Testis (tissue), 3 donors: ENCODE data around the gene ZMIZ1. TPM values are rescaled to one million over a fixed set of nuclear protein-coding genes. Genes with fewer than 3 reads are reported as not detected.

Source experiments
- DNase-seq: peaks from one replicate; pipeline ENCODE4 v3.0.0-alpha.2; 2019
- H3K27ac ChIP-seq, 2 donors: fragments of 200-600 bp; sonication (generic); one replicate each; pipeline ENCODE4 v1.5.1; 2019
- H3K27me3 ChIP-seq: fragments of 200-600 bp; sonication (generic); one replicate; pipeline ENCODE4 v1.5.1; 2019
- H3K36me3 ChIP-seq: fragments of 200-600 bp; sonication (generic); one replicate; pipeline ENCODE4 v1.5.1; 2017; ENCODE audit warnings: low read depth; ENCODE audit errors: missing control alignments
- H3K4me1 ChIP-seq: fragments of 200-600 bp; sonication (generic); one replicate; pipeline ENCODE4 v1.5.1; 2019
- H3K4me3 ChIP-seq, 2 donors: fragments of 200-600 bp; sonication (generic); one replicate each; pipeline ENCODE4 v1.5.1; 2017 to 2019
- H3K9me3 ChIP-seq: fragments of 200-600 bp; sonication (generic); one replicate; pipeline ENCODE4 v1.5.1; 2017
- POLR2A ChIP-seq: fragments of 450-650 bp; IDR thresholded peaks from one replicate; pipeline ENCODE4 v1.6.1; 2017; ENCODE audit warnings: antibody characterized with exemption, mild to moderate bottlenecking, moderate library complexity
- WGBS, 2 donors: methylation state at CpG; one replicate each; pipeline ENCODE4 v1.1.5; 2018; 5-methylcytosine and 5-hydroxymethylcytosine counted together
- intact Hi-C: fragments of 100-400 bp; cut with DNase I; formaldehyde crosslinking; loops from one replicate; pipeline ENCODE4 v1.15.1; 2023; ENCODE audit warnings: low total_unique reads
- polyA plus RNA-seq: library from polyadenylated mRNA; stranded (reverse); fragments of 350-450 nt; fragmentation: Illumina TruSeq; extraction: RNeasy Lipid Tissue Mini Kit (QIAGEN cat#74804); gene quantifications from one replicate; pipeline ENCODE4 v1.2.3, GENCODE V29; 2014; ENCODE audit warnings: low read depth, low replicate concordance; ENCODE audit not compliant: insufficient read depth
- total RNA-seq, 2 donors: library from RNA; depleted of rRNA; stranded (reverse); fragments of >200 nt; gene quantifications; one replicate each; pipeline ENCODE4 v1.2.3, GENCODE V29; 2016
- TF ChIP-seq, protein P1 (sequence below), 3 experiments: fragments of 450-650 bp in 2 of 3; fragments of 200-600 bp in 1 of 3; sonication (generic) in 1 of 3; IDR thresholded peaks; one replicate each; pipeline ENCODE4 v1.5.1; 2016 to 2019; ENCODE audit warnings: antibody characterized with exemption in 3 of 3, mild to moderate bottlenecking in 2 of 3, moderate library complexity in 1 of 3

Gene ZMIZ1
- total and polyA plus RNA-seq, 3 donors from 2014 or later = 15.2 to 22.0 (median 18.8) TPM

DNA sequence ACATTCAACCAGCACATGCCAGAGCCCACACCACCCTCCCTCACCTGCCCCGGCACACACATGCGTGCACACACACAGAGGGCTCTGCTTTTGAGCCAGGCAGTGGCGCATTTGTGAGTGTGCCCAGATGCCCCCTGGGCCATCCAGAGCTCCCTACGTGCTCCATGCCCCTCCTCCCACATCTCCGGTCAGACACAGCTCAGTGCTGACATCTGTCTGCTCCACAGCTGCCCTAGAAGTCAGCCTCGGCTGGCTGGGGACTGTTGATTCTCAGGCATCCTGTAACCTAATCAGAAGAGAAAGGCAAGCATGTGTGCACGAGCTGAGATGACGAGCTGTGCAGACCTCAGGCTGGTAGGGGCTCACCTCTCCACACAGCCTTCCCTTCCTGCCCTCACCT is 135.1 kb downstream of the ZMIZ1 start:
- H3K4me3 ChIP-seq = no peak overlapping the region
- no peaks in the 10 kb centered on the region for H3K9me3 ChIP-seq
- TF ChIP-seq, protein P1, sequence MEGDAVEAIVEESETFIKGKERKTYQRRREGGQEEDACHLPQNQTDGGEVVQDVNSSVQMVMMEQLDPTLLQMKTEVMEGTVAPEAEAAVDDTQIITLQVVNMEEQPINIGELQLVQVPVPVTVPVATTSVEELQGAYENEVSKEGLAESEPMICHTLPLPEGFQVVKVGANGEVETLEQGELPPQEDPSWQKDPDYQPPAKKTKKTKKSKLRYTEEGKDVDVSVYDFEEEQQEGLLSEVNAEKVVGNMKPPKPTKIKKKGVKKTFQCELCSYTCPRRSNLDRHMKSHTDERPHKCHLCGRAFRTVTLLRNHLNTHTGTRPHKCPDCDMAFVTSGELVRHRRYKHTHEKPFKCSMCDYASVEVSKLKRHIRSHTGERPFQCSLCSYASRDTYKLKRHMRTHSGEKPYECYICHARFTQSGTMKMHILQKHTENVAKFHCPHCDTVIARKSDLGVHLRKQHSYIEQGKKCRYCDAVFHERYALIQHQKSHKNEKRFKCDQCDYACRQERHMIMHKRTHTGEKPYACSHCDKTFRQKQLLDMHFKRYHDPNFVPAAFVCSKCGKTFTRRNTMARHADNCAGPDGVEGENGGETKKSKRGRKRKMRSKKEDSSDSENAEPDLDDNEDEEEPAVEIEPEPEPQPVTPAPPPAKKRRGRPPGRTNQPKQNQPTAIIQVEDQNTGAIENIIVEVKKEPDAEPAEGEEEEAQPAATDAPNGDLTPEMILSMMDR (IDR thresholded peaks at IDR 0.05) = no peak
- no peak for TF ChIP-seq POLR2A
- no peak for DNase-seq
- intact Hi-C loops = no loop called here
- no peaks in the 10 kb centered on the region for H3K36me3 ChIP-seq
- H3K4me1 ChIP-seq = peaks cover 15% of the 10 kb centered on the region
- 71 to 77% methylated on average over 8 of the region's 8 CpGs for WGBS, 2 donors
- H3K27ac ChIP-seq = no peak overlapping the region
- no peaks in the 10 kb centered on the region for H3K27me3 ChIP-seq

DNA sequence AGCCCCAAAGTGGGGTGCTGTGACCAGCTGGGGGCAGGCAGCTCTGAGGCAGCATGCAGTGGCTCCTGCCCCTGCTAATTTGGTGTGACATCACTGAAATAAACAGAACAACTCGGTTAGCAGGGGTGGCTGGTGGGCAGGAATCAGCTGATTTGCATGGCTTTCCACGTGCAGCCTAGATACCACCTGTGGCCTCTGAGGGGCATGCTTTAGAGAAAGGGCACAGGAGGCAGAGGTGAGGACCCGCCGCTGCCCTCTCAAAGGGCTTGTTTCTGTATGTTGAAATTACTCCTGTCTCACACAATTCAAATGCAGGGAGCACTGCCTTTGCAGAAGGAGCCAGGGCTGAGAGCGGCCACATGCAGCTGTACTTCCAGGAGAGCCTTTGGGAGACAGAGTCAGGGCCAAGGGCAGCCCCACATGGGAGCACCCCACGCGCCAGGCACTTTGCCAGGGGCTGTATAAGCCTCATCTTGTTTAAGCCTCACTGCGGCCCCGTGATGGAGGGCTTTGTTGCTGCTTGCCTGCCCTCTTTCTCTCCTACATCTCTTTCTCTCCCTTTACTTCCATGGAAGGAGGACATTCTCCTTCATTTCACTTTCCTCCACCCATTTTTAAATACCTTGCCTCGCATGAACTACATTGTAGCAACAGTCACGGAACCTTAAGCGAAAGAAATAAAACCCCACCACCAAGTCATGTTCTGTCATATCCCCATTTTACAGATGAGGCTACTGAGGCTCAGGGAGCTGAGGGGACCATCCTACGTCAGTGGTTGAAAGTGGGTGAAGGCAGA is 137.7 kb downstream of the ZMIZ1 start:
- H3K27ac ChIP-seq = no peak overlapping the region

DNA sequence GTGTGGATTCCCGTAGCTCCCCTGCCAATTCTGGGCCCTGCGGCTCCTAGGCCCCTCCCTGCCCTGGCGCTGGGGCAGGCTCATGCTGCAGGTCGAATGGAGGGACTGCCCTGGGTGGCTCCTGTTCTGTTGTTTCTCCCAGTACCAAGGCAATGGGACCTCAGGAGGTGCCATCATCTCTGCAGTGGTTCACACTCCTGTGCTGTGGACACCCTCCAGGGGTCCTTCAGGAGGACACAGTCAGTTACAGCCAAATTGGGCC is 138.3 kb downstream of the ZMIZ1 start:
- H3K36me3 ChIP-seq = no peaks in the 10 kb centered on the region
- no peak overlapping the region for H3K4me3 ChIP-seq
- H3K27ac ChIP-seq = no peak overlapping the region
- 77 to 100% methylated on average over 2 to 4 of the region's 4 CpGs for WGBS, 2 donors
- no peaks in the 10 kb centered on the region for H3K27me3 ChIP-seq
- H3K4me1 ChIP-seq = peaks cover 15% of the 10 kb centered on the region
- DNase-seq = no peak
- no peaks in the 10 kb centered on the region for H3K9me3 ChIP-seq
- TF ChIP-seq, protein P1 (IDR thresholded peaks at IDR 0.05) = no peak
- TF ChIP-seq POLR2A = no peak
- intact Hi-C loops = no loop called here

More for the DNA sequence above, 137.7 kb downstream of the ZMIZ1 start:
- Histone ChIP-seq H3K36me3 (no peaks in the 10 kb centered on the region), H3K27me3 (no peaks in the 10 kb centered on the region), H3K4me3 (no peak overlapping the region), H3K4me1 (peaks cover 15% of the 10 kb centered on the region), H3K9me3 (no peaks in the 10 kb centered on the region)
- intact Hi-C loops = no loop called here
- TF ChIP-seq POLR2A = no peak
- TF ChIP-seq, protein P1 (IDR thresholded peaks at IDR 0.05) = no peak
- peak; percentile 74 for DNase-seq
- 54 to 62% methylated on average over 9 to 13 of the region's 13 CpGs for WGBS, 2 donors

DNA sequence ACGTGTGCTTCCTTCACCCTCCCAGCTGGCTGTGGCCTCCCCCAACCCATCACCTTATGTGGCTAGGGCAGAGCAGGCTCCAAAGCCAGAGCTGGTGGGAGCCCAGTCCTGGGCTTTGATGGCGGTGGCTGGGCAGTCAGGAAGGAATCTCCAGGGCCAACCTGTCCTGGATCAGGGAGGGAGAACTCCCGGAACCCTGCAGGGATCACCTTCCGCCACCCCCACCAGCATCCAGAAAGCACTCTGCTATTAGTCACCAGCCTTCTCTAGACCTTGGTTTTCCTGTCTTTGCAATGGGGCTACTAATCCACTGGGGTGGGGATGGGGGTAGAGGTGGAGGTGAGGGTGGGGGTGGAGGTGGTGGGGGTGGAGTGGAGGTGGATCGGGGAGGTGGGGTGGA is 139.0 kb downstream of the ZMIZ1 start:
- no peak overlapping the region for H3K4me3 ChIP-seq
- no peak for TF ChIP-seq POLR2A
- TF ChIP-seq, protein P1 (IDR thresholded peaks at IDR 0.05) = no peak
- H3K27ac ChIP-seq = no peak overlapping the region
- no peak for DNase-seq
- no peaks in the 10 kb centered on the region for H3K9me3 ChIP-seq
- 79 to 100% methylated on average over 2 to 5 of the region's 5 CpGs for WGBS, 2 donors
- intact Hi-C loops = no loop called here
- H3K36me3 ChIP-seq = no peaks in the 10 kb centered on the region
- H3K4me1 ChIP-seq = peaks cover 15% of the 10 kb centered on the region
- H3K27me3 ChIP-seq = no peaks in the 10 kb centered on the region
